Endothelial cell (in vitro differentiated cells): Measurements from ENCODE around the gene ABL2. TPM values are rescaled to one million over a fixed set of nuclear protein-coding genes. Genes with fewer than 3 reads are reported as not detected.
A peak's percentile ranks its signal among the peaks of the same experiment; 100 is the strongest.

Experiments used
- DNase-seq: peaks from one replicate; pipeline ENCODE4 v3.0.0; 2021; ENCODE audit warnings: low spot score
- H3K27ac Mint-ChIP-seq: one replicate; pipeline ENCODE4 v1.8.0; 2021; ENCODE audit warnings: mixed read lengths, inconsistent platforms; ENCODE audit not compliant: unreplicated experiment
- H3K27me3 Mint-ChIP-seq: one replicate; pipeline ENCODE4 v1.8.0; 2021; ENCODE audit warnings: mild to moderate bottlenecking, moderate library complexity, mixed read lengths, inconsistent platforms; ENCODE audit not compliant: unreplicated experiment
- H3K36me3 Mint-ChIP-seq: one replicate; pipeline ENCODE4 v1.8.0; 2021; ENCODE audit warnings: mild to moderate bottlenecking, low read depth, mixed read lengths, inconsistent platforms; ENCODE audit not compliant: unreplicated experiment
- H3K4me1 Mint-ChIP-seq: one replicate; pipeline ENCODE4 v1.8.0; 2021; ENCODE audit warnings: mild to moderate bottlenecking, mixed read lengths, inconsistent platforms; ENCODE audit not compliant: unreplicated experiment
- H3K4me3 Mint-ChIP-seq: one replicate; pipeline ENCODE4 v1.8.0; 2021; ENCODE audit warnings: mild to moderate bottlenecking, mixed read lengths, inconsistent platforms; ENCODE audit not compliant: unreplicated experiment
- H3K9me3 Mint-ChIP-seq: one replicate; pipeline ENCODE4 v1.8.0; 2021; ENCODE audit warnings: mixed read lengths, inconsistent platforms; ENCODE audit not compliant: unreplicated experiment
- total RNA-seq: library from RNA; stranded (reverse); fragmentation: NEBNext Ultra II Directional; extraction: Animal tissue kit (Norgen Biotek cat#: 25700); gene quantifications from one replicate; pipeline ENCODE4 v1.2.1, GENCODE V29; 2021; ENCODE audit not compliant: unreplicated experiment
- TF ChIP-seq, protein P1 (sequence below): fragments of 200-600 bp; sonication (generic); IDR thresholded peaks from one replicate; pipeline ENCODE4 v1.5.0; 2021; ENCODE audit warnings: antibody characterized with exemption; ENCODE audit not compliant: unreplicated experiment

ABL2 gene
- total RNA-seq, 1 donor from 2014 or later: 160 TPM

DNA sequence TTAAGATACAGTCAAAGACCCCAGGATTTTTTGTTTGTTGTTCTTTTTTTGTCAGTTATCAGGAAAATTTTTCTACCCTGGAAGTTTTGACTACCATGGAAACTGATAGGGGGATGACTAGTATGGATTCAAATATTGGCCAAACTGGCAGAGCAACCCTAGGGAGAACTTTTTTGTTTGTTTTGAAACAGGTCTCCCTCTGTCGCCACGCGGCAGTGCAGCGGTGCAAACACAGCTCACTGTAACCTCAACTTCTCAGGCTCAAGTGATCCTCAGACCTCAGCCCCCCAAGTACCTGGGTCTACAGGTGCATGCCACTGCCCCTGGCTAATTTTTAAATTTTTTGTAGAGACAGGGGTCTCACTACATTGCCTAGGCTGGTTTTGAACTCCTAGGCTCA, 101.0 kb downstream of the ABL2 start:
- Mint-ChIP-seq H3K27me3 (no peaks in the 10 kb centered on the region), H3K9me3 (no peaks in the 10 kb centered on the region), H3K4me1 (peaks cover 16% of the 10 kb centered on the region), H3K36me3 (peaks cover 30% of the 10 kb centered on the region), H3K4me3 (no peak overlapping the region), H3K27ac (no peak overlapping the region)
- DNase-seq: no peak
- TF ChIP-seq, protein P1, sequence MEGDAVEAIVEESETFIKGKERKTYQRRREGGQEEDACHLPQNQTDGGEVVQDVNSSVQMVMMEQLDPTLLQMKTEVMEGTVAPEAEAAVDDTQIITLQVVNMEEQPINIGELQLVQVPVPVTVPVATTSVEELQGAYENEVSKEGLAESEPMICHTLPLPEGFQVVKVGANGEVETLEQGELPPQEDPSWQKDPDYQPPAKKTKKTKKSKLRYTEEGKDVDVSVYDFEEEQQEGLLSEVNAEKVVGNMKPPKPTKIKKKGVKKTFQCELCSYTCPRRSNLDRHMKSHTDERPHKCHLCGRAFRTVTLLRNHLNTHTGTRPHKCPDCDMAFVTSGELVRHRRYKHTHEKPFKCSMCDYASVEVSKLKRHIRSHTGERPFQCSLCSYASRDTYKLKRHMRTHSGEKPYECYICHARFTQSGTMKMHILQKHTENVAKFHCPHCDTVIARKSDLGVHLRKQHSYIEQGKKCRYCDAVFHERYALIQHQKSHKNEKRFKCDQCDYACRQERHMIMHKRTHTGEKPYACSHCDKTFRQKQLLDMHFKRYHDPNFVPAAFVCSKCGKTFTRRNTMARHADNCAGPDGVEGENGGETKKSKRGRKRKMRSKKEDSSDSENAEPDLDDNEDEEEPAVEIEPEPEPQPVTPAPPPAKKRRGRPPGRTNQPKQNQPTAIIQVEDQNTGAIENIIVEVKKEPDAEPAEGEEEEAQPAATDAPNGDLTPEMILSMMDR: no peak

DNA sequence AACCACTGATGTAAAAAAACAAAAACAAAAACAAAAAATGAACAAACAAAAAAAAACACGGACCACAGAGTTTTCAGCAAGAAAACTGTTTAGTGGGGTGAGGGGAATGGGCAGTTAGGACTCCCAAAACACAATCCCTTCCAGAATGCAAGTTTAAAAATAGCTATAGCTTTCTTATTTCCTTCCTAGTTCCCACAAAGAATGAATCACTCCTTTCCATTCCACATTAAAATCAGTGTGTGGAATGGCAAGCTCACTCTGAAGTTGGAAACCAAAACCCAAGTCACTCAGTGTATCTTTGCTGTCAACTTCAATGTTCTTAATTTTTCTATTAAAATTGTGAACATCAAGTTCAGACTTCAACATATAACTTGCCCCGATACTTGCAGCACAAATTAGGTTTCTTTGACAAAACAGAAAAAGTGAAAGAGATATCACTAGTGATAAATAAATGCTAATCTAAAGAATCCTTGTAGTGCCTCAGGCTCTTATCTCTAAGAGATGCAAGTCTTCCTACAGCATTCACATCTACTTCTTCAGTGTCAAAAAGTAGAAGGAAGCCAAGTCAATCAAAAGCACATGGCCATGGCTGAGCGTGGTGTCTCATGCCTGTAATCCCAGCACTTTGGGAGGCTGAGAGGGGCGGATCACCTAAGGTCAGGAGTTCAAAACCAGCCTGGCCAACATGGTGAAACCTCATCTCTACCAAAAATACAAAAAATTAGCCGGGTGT, 102.1 kb downstream of the ABL2 start:
- peaks cover 25% of the 10 kb centered on the region for H3K36me3 Mint-ChIP-seq
- H3K9me3 Mint-ChIP-seq: no peaks in the 10 kb centered on the region
- H3K27me3 Mint-ChIP-seq: no peaks in the 10 kb centered on the region
- peaks cover 11% of the 10 kb centered on the region for H3K4me1 Mint-ChIP-seq
- no peak overlapping the region for H3K27ac Mint-ChIP-seq
- TF ChIP-seq, protein P1: no peak
- H3K4me3 Mint-ChIP-seq: no peak overlapping the region
- DNase-seq: no peak

DNA sequence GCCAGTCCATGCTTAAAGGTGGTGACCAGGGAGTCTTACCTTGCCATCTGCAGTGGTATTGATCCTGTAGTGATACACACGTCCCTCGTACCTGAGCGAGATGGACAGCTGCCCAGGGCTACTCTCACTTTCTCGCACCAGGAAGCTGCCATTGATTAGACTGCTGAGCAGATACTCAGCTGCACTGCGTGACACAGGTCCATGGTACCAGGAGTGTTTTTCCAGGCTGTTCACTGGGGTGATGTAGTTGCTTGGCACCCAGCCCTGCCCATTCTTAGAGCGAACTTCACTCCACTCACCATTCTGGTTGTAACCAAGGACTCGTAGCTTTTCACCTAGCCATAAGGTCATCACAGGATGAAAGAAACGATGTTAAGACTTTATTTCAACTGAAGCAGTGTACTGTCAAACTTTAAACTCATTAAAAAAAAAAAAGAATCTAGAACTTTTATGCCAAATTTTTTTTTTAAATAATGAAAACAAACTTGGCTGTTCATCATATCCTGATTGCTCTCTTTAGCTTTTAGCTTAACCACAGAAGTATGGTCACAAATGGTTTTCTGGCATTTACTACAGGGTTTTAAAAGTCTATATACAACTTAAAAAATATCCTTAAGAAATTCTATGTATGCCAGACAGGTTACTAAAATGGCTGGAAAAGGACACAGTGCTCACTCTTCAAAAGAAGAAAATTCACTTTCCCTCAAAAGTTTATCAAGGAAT, 103.0 kb downstream of the ABL2 start:
- H3K4me1 Mint-ChIP-seq: peaks cover 11% of the 10 kb centered on the region
- TF ChIP-seq, protein P1: no peak
- H3K27ac Mint-ChIP-seq: no peak overlapping the region
- no peaks in the 10 kb centered on the region for H3K27me3 Mint-ChIP-seq
- no peak overlapping the region for H3K4me3 Mint-ChIP-seq
- no peak for DNase-seq
- peaks cover 26% of the 10 kb centered on the region for H3K36me3 Mint-ChIP-seq
- no peaks in the 10 kb centered on the region for H3K9me3 Mint-ChIP-seq

DNA sequence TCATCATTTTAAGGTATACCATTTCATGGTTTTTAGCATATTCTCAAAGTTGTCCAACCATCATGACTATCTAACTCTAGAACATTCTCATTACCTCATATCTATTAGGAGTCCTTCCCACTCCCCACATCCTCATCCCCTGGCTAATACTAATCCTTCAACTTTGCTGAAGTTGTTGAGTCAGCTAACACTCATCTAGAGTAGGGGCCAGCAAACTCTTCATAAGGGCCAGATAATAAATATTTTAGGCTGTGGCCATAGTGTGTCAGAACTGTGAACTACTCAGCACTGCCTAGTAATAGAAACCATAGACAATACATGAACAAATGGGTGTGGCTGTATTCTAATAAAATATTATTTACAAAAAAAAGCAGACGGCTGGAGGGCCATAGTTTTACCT, 104.6 kb downstream of the ABL2 start:
- peaks cover 11% of the 10 kb centered on the region for H3K4me1 Mint-ChIP-seq
- no peaks in the 10 kb centered on the region for H3K27me3 Mint-ChIP-seq
- no peak overlapping the region for H3K27ac Mint-ChIP-seq
- H3K4me3 Mint-ChIP-seq: peak overlapping the region; percentile 13
- no peak for DNase-seq
- TF ChIP-seq, protein P1: no peak
- H3K36me3 Mint-ChIP-seq: peaks cover 30% of the 10 kb centered on the region
- H3K9me3 Mint-ChIP-seq: no peaks in the 10 kb centered on the region
